K562 (cell line): ENCODE data around the gene MRPS10. TPM values are rescaled to one million over a fixed set of nuclear protein-coding genes. Genes with fewer than 3 reads are reported as not detected.

Experiments used
- BCL6 ChIP-seq: fragments of 250-450 bp; sonication (Bioruptor Pico); IDR thresholded peaks from 2 replicates; pipeline ENCODE4 v1.4.0; 2020
- BRF2 ChIP-seq: IDR thresholded peaks from 3 replicates; pipeline ENCODE4 v1.6.1; 2011; ENCODE audit warnings: borderline replicate concordance, mild to moderate bottlenecking; ENCODE audit not compliant: insufficient read length, insufficient read depth
- E2F1 ChIP-seq: sonication (generic); formaldehyde crosslinking; IDR thresholded peaks from 2 replicates; pipeline ENCODE4 v1.8.1; 2023; ENCODE audit warnings: mild to moderate bottlenecking, missing genetic modification reagents, moderate library complexity
- E2F8 ChIP-seq: fragments of 450-650 bp; IDR thresholded peaks from 2 replicates; pipeline ENCODE4 v1.7.1; 2018; ENCODE audit warnings: mild to moderate bottlenecking, low read depth; ENCODE audit not compliant: partially characterized antibody
- FOXP1 ChIP-seq: sonication (generic); formaldehyde crosslinking; IDR thresholded peaks from 2 replicates; pipeline ENCODE4 v1.8.0; 2022; ENCODE audit warnings: mild to moderate bottlenecking, missing genetic modification reagents
- KLF16 ChIP-seq: IDR thresholded peaks from 2 replicates; pipeline ENCODE4 v1.6.1; 2016; ENCODE audit warnings: antibody characterized with exemption
- NCOA4 ChIP-seq: fragments of 450-650 bp; IDR thresholded peaks from 2 replicates; pipeline ENCODE4 v1.6.1; 2018; ENCODE audit warnings: mild to moderate bottlenecking; ENCODE audit not compliant: partially characterized antibody
- NFRKB ChIP-seq: fragments of 450-650 bp; IDR thresholded peaks from 2 replicates; pipeline ENCODE4 v1.6.1; 2016; ENCODE audit warnings: low read depth
- NR0B1 ChIP-seq: fragments of 450-650 bp; IDR thresholded peaks from one replicate; pipeline ENCODE4 v1.6.1; 2018; ENCODE audit warnings: mild to moderate bottlenecking, moderate library complexity; ENCODE audit not compliant: partially characterized antibody
- NUFIP1 ChIP-seq: fragments of 450-650 bp; IDR thresholded peaks from 2 replicates; pipeline ENCODE4 v1.6.1; 2018; ENCODE audit not compliant: partially characterized antibody
- PRMT5 ChIP-seq: sonication (generic); formaldehyde crosslinking; IDR thresholded peaks from 2 replicates; pipeline ENCODE4 v1.5.0; 2020; ENCODE audit warnings: missing genetic modification reagents
- PTRF ChIP-seq: fragments of 450-650 bp; IDR thresholded peaks from 2 replicates; pipeline ENCODE4 v1.6.1; 2016; ENCODE audit warnings: mild to moderate bottlenecking, missing genetic modification characterization, missing compliant biosample characterization
- SIRT6 ChIP-seq: IDR thresholded peaks from one replicate; pipeline ENCODE4 v1.6.1; 2012; ENCODE audit warnings: low read depth, mild to moderate bottlenecking, control low read depth, inconsistent platforms, low read length, moderate library complexity
- SMAD2 ChIP-seq: fragments of 150-350 bp; IDR thresholded peaks from 2 replicates; pipeline ENCODE4 v1.6.1; 2014; ENCODE audit warnings: low read depth, mild to moderate bottlenecking, low read length
- SPI1 ChIP-seq: IDR thresholded peaks from 2 replicates; pipeline ENCODE4 v1.6.1; 2011; ENCODE audit warnings: low read depth, low read length, control low read depth, borderline replicate concordance
- STAT5B ChIP-seq: fragments of 250-450 bp; sonication (Bioruptor Pico); IDR thresholded peaks from 2 replicates; pipeline ENCODE4 v1.8.0; 2021; ENCODE audit warnings: mild to moderate bottlenecking, inconsistent platforms
- TAL1 ChIP-seq: fragments of 450-650 bp; IDR thresholded peaks from 2 replicates; pipeline ENCODE4 v1.6.1; 2016; ENCODE audit warnings: mild to moderate bottlenecking
- ZNF77 ChIP-seq: fragments of 250-450 bp; sonication (Bioruptor Pico); IDR thresholded peaks from 2 replicates; pipeline ENCODE4 v1.5.0; 2020
- ZNF830 ChIP-seq: fragments of 250-450 bp; sonication (Bioruptor Pico); IDR thresholded peaks from 2 replicates; pipeline ENCODE4 v1.5.0; 2021; ENCODE audit warnings: mild to moderate bottlenecking
- polyA plus RNA-seq, 8 experiments: library from polyadenylated mRNA; depleted of rRNA in 4 of 8; stranded (reverse) in 5 of 8; unstranded in 3 of 8; fragments of >200 nt; fragmentation: Nextera tagmentation in 2 of 8; fragmentation: Illumina TruSeq in 1 of 8; extraction: Ambion mirVana in 2 of 8; extraction: Trizol in 1 of 8; gene quantifications; 2 replicates each; pipeline versions ENCODE4 v1.2.1 to v1.2.3, GENCODE V29; 2011 to 2014; ENCODE audit warnings: inconsistent platforms in 1 of 8, missing spikeins in 1 of 8
- total RNA-seq, 7 experiments: library from RNA; depleted of rRNA in 6 of 7; stranded (reverse); fragments of >200 nt in 6 of 7; fragmentation: Illumina TruSeq in 2 of 7; extraction: Trizol in 2 of 7; gene quantifications; 2 replicates each; pipeline versions ENCODE4 v1.2.1 to v1.2.3, GENCODE V29; 2011 to 2021; ENCODE audit warnings: low replicate concordance in 1 of 7
- TF ChIP-seq, protein P1 (sequence below): fragments of 250-450 bp; sonication (Bioruptor Pico); IDR thresholded peaks from 2 replicates; pipeline ENCODE4 v1.8.0; 2022; ENCODE audit warnings: inconsistent platforms
- TF ChIP-seq, protein P2 (sequence below): fragments of 450-650 bp; conservative IDR thresholded peaks from 2 replicates; pipeline ENCODE4 v1.6.1; 2016; ENCODE audit warnings: missing genetic modification characterization, low read depth, mild to moderate bottlenecking, control low read depth, missing compliant biosample characterization

MRPS10 gene
- total and polyA plus RNA-seq, 9 of the 15 experiments (the other 6 are each of a cell fraction or from before 2014, with no cell fraction given), result 48.6 to 166 (median 93.7) TPM

DNA sequence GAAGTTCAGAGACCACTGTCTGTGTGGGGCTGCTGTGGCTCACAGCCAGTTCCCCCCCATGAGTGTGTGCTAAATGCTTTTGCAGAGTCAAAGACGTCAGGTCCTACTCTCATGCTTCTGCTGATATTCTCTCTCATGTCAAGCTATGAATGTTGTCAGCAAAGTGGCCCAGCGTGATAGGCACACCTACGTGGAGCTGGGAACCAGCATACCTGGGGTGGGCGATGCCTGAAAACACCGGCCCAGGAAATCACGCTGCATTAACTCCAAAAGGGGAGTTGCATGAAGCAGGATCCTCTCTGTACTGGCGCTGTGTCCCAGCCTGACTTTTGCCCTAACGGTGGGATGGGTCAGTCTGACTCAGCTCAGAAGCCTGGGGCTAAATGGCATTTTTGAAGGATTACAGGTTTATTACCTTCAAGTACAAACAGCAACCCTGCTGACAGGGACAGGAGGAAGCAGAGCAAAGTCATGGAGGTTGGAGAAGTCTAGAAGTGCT lies 9.0 kb upstream of the MRPS10 start (continued):
- TF ChIP-seq FOXP1 (CRISPR knock-in tag) (no peak), BCL6 (CRISPR knock-in tag) (no peak), BRF2 (no peak), ZNF77 (no peak), NR0B1 (no peak), NFRKB (0 out of 2 replicates have a peak, but pooled peaks have one; percentile 56), STAT5B (no peak), E2F1 (CRISPR knock-in tag) (no peak), NCOA4 (no peak), PTRF (no peak), ZNF830 (CRISPR knock-in tag) (no peak), SIRT6 (no peak), E2F8 (no peak), TAL1 (no peak), PRMT5 (CRISPR knock-in tag) (no peak), NUFIP1 (no peak), SMAD2 (no peak), KLF16 (no peak), SPI1 (no peak)
- TF ChIP-seq, protein P1, sequence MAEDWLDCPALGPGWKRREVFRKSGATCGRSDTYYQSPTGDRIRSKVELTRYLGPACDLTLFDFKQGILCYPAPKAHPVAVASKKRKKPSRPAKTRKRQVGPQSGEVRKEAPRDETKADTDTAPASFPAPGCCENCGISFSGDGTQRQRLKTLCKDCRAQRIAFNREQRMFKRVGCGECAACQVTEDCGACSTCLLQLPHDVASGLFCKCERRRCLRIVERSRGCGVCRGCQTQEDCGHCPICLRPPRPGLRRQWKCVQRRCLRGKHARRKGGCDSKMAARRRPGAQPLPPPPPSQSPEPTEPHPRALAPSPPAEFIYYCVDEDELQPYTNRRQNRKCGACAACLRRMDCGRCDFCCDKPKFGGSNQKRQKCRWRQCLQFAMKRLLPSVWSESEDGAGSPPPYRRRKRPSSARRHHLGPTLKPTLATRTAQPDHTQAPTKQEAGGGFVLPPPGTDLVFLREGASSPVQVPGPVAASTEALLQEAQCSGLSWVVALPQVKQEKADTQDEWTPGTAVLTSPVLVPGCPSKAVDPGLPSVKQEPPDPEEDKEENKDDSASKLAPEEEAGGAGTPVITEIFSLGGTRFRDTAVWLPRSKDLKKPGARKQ (CRISPR knock-in tag), result no peak
- TF ChIP-seq, protein P2, sequence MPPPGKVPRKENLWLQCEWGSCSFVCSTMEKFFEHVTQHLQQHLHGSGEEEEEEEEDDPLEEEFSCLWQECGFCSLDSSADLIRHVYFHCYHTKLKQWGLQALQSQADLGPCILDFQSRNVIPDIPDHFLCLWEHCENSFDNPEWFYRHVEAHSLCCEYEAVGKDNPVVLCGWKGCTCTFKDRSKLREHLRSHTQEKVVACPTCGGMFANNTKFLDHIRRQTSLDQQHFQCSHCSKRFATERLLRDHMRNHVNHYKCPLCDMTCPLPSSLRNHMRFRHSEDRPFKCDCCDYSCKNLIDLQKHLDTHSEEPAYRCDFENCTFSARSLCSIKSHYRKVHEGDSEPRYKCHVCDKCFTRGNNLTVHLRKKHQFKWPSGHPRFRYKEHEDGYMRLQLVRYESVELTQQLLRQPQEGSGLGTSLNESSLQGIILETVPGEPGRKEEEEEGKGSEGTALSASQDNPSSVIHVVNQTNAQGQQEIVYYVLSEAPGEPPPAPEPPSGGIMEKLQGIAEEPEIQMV, result no peak
